ENCODE results near the gene ZNF236.
"Not testable (repeated sequence)": the region's sequence is repeated elsewhere in the genome, so short reads cannot be mapped to it uniquely, and the experiment has no call there.

Gene ZNF236

DNA sequence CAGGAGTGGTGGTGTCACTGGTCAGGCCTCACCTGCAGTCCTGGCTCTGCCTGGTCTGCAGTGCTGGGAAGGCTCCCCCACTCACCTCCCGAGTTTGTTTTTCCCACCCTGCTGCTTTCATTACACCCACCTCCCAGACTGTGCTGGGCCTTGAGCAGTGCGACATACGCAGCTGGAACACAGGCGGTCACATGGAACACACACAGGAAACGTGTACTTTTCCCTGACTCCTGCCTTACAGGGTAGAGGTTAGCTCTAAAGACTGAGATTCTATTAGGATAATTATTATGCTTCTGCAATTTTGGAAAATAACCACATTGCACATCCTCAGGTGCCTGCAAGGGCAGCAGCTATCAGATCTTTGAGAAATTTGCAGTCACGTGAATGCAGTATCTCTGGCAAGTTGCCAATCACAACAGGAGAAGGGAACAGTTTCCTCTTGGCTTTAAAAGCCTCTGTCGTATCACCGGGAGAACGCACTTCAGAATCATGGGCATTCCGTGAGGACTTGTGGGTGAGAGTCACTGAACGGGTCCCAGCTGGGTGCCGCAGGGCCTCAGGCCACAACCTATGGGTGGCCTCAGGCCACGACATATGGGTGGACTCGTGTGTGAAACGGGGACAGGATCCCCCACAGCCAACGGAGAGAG lies 136.5 kb downstream of the ZNF236 start:
- intact Hi-C loops (cut with DNase I; ENCODE audit: low total_unique reads): no loop called here
- no peaks in the 10 kb centered on the region for H3K27me3 ChIP-seq
- H3K36me3 ChIP-seq: peaks cover 41 to 65% (median 42%) of the 10 kb centered on the region in 3 donors
- H3K4me1 ChIP-seq: peaks cover 0 to 6% (median 2%) of the 10 kb centered on the region in 4 donors
- H3K9me3 ChIP-seq: no peaks in the 10 kb centered on the region
- no peak overlapping the region for H3K27ac ChIP-seq
- no peak overlapping the region for H3K4me3 ChIP-seq
- no peak for DNase-seq
- TF ChIP-seq CTCF (IDR thresholded peaks at IDR 0.05): no peak

DNA sequence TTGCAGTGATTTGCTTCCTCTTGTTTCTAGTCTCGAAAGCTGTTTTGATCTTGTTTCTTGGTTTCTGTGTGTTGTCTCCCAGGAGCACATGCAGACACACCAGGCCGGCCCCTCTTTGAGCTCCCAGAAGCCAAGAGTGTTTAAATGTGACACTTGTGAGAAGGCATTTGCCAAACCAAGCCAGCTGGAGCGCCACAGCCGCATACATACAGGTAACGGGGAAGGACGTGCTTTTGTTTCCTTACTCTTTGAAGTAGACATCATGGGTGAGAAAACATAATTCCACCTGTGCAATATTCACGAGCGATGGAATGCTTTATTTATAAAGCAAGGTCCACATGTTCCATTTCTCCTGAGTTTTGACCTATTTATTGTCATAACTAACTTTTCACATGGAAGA lies 137.2 kb downstream of the ZNF236 start:
- Histone ChIP-seq H3K36me3 (peaks cover 41 to 65% (median 42%) of the 10 kb centered on the region in 3 donors), H3K4me3 (no peak overlapping the region), H3K27ac (no peak overlapping the region), H3K9me3 (no peaks in the 10 kb centered on the region), H3K27me3 (no peaks in the 10 kb centered on the region), H3K4me1 (peaks cover 0 to 5% (median 0%) of the 10 kb centered on the region in 4 donors)
- TF ChIP-seq CTCF (IDR thresholded peaks at IDR 0.05): no peak
- DNase-seq: no peak
- intact Hi-C loops (cut with DNase I; ENCODE audit: low total_unique reads): no loop called here

DNA sequence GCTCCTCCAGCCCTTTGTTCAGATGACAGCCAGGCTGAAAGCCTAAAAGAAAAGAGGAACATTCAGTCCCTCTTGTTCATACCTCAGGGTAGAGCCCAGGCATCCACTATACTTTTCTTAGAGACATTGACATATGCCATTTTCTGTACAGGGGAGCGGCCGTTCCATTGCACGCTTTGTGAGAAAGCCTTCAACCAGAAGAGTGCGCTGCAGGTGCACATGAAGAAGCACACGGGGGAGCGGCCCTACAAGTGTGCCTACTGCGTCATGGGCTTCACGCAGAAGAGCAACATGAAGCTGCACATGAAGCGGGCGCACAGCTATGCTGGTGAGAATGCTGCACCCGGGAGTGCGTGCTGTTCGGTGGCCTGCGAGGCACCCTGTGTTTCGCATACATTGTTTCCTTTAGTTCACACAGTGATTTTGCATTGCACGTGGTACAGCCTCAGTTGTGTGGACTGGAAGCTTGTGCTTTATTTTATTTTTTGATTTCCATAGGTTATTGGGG lies 138.2 kb downstream of the ZNF236 start:
- no peaks in the 10 kb centered on the region for H3K9me3 ChIP-seq
- no peak overlapping the region for H3K4me3 ChIP-seq
- H3K27ac ChIP-seq: no peak overlapping the region
- peaks cover 41 to 63% (median 42%) of the 10 kb centered on the region in 3 donors for H3K36me3 ChIP-seq
- H3K4me1 ChIP-seq: peaks cover 0 to 5% (median 0%) of the 10 kb centered on the region in 4 donors
- no peaks in the 10 kb centered on the region for H3K27me3 ChIP-seq
- no peak for DNase-seq
- intact Hi-C loops (cut with DNase I; ENCODE audit: low total_unique reads): no loop called here
- TF ChIP-seq CTCF (IDR thresholded peaks at IDR 0.05): no peak

- Histone ChIP-seq H3K36me3 (peaks cover 30 to 41% (median 33%) of the 10 kb centered on the region in 3 donors), H3K4me3 (no peak overlapping the region), H3K27me3 (no peaks in the 10 kb centered on the region), H3K9me3 (no peaks in the 10 kb centered on the region), H3K27ac (no peak overlapping the region), H3K4me1 (peaks cover 0 to 5% (median 0%) of the 10 kb centered on the region in 4 donors)
- no peak for DNase-seq
- no peak for TF ChIP-seq CTCF (IDR thresholded peaks at IDR 0.05)
- intact Hi-C loops (cut with DNase I; ENCODE audit: low total_unique reads): no loop called here
Measured at GRCh38 chr18:76962851-76963250, 140.5 kb downstream of the ZNF236 start.

DNA sequence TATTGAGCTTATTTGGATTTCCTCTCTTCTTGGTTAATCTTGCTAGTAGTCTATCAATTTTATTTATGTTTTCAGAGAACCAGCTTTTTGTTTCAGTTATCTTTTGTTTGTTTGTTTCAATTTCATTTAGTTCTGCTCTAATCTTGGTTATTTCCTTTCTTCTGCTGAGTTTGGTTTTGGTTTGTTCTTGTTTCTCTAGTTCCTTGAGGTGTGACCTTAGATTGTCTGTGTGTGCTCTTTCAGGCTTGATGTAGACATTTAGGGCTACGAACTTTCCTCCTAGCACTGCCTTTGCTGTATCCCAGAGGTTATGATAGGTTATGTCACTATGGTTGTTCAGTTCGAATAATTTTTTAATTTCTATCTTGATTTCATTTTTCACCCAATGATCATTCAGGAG lies 141.6 kb downstream of the ZNF236 start:
- no peak overlapping the region for H3K4me3 ChIP-seq
- no peak overlapping the region for H3K27ac ChIP-seq
- H3K36me3 ChIP-seq: peaks cover 26 to 36% (median 31%) of the 10 kb centered on the region in 3 donors
- H3K4me1 ChIP-seq: peaks cover 0 to 1% (median 0%) of the 10 kb centered on the region in 4 donors
- H3K27me3 ChIP-seq: no peaks in the 10 kb centered on the region
- H3K9me3 ChIP-seq: no peaks in the 10 kb centered on the region
- intact Hi-C loops (cut with DNase I; ENCODE audit: low total_unique reads): no loop called here
- no peak for TF ChIP-seq CTCF (IDR thresholded peaks at IDR 0.05)
- no peak for DNase-seq

- DNase-seq; intact Hi-C loops (cut with DNase I; ENCODE audit: low total_unique reads); H3K27ac ChIP-seq; H3K9me3 ChIP-seq; H3K4me3 ChIP-seq; H3K4me1 ChIP-seq; H3K27me3 ChIP-seq: not testable (repeated sequence)
- peaks cover 13 to 24% (median 18%) of the 10 kb centered on the region in 3 donors for H3K36me3 ChIP-seq
Measured at GRCh38 chr18:76965555-76966151, 143.3 kb downstream of the ZNF236 start.

DNA sequence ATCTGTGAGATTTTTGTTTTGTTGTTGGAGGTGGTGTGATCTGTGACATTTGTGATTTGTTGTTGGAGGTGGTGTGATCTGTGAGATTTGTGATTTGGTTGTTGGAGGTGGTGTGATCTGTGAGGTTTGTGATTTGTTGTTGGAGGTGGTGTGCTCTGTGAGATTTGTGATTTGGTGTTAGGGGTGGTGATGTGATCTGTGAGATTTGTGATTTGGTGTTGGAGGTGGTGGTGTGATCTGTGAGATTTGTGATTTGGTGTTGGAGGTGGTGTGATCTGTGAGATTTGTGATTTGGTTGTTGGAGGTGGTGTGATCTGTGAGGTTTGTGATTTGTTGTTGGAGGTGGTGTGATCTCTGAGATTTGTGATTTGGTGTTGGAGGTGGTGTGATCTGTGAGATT lies 144.9 kb downstream of the ZNF236 start:
- DNase-seq; H3K4me3 ChIP-seq; intact Hi-C loops (cut with DNase I; ENCODE audit: low total_unique reads); H3K9me3 ChIP-seq; H3K27me3 ChIP-seq; H3K27ac ChIP-seq; H3K4me1 ChIP-seq: not testable (repeated sequence)
- H3K36me3 ChIP-seq: peaks cover 0 to 11% (median 9%) of the 10 kb centered on the region in 3 donors
